HFF-Myc (cell line): ENCODE results near the gene PRDX5.

Experiments
- DNase-seq: peaks from one replicate; pipeline ENCODE4 v3.0.0-alpha.2; 2011; ENCODE audit warnings: low read depth; ENCODE audit errors: extremely low read depth
- H3K4me3 ChIP-seq: replicated peaks from 2 replicates; pipeline ENCODE4 v1.5.1; 2011; ENCODE audit warnings: low read depth, mild to moderate bottlenecking, control low read depth, low read length
- CTCF ChIP-seq: IDR thresholded peaks from 2 replicates; pipeline ENCODE4 v1.5.1; 2012; ENCODE audit warnings: mild to moderate bottlenecking, low read depth, low read length, control low read depth; ENCODE audit errors: missing control alignments

Gene PRDX5

GRCh38 chr11:64364435-64364834 lies 46.5 kb downstream of the PRDX5 start:
- DNase-seq = no peak
- no peak overlapping the region for H3K4me3 ChIP-seq
- TF ChIP-seq CTCF = no peak

- no peak for TF ChIP-seq CTCF
- H3K4me3 ChIP-seq = no peak overlapping the region
- DNase-seq = no peak
Observed at GRCh38 chr11:64364911-64365310, 47.0 kb downstream of the PRDX5 start.

- H3K4me3 ChIP-seq = no peak overlapping the region
- no peak for TF ChIP-seq CTCF
- no peak for DNase-seq
Observed at GRCh38 chr11:64366751-64367150, 48.8 kb downstream of the PRDX5 start.

- no peak for TF ChIP-seq CTCF
- DNase-seq = no peak
- H3K4me3 ChIP-seq = no peak overlapping the region
Observed at GRCh38 chr11:64367931-64368672, 50.2 kb downstream of the PRDX5 start.

GRCh38 chr11:64368673-64369074 lies 50.8 kb downstream of the PRDX5 start:
- no peak for TF ChIP-seq CTCF
- no peak for DNase-seq
- no peak overlapping the region for H3K4me3 ChIP-seq

- H3K4me3 ChIP-seq = no peak overlapping the region
- no peak for DNase-seq
- no peak for TF ChIP-seq CTCF
Observed at GRCh38 chr11:64369440-64370421, 51.8 kb downstream of the PRDX5 start.
